Measurements from ENCODE around the gene LRRC59. TPM values are rescaled to one million over a fixed set of nuclear protein-coding genes. Genes with fewer than 3 reads are reported as not detected.
A peak's percentile ranks its signal among the peaks of the same experiment; 100 is the strongest.
"Not testable (repeated sequence)": the region's sequence is repeated elsewhere in the genome, so short reads cannot be mapped to it uniquely, and the experiment has no call there.

LRRC59 gene
- total RNA-seq, 1 experiment from 2014 or later, result 306 TPM

DNA sequence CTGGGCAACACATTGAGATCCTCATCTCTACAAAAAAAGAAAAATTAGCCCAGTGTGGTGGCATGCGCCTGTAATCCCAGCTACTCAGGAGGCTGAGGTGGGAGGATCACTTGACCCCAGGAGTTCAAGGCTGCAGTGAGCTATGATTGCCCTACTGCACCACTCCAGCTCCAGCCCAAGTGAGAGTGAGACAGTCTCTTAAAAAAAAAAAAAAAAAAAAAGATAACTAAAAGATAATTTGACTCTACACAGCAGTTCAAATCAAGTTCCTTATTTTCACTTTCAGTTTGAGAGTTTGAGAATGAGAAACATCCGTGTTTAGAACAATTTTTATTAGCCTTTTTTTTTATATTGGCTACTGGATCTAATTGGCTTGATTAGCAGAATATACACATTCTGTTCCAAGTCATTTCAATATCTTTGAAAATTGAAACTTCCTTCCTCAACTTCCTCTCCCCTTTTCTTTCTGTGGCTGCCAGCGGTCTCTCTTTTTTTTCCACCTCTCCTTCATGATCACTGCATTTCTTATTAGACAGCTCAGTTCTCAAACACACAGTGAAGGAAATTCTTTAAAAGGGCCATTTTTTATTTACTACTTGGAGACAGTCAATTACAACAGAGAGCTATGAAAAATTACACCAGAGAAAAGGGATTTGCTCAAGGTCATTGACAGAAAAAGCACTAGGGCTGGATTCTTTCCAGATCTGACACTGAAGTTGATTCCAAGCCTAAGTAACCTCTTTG is 24.2 kb upstream of the LRRC59 start:
- no peak for DNase-seq (ENCODE audit: unreplicated experiment)
- Mint-ChIP-seq H3K27me3 (ENCODE audit: insufficient read depth, unreplicated experiment) (no peaks in the 10 kb centered on the region), H3K27ac (ENCODE audit: low read depth, unreplicated experiment) (no peak overlapping the region), H3K9me3 (ENCODE audit: unreplicated experiment) (no peaks in the 10 kb centered on the region), H3K4me1 (ENCODE audit: insufficient read depth, unreplicated experiment) (peaks cover 10% of the 10 kb centered on the region), H3K36me3 (ENCODE audit: insufficient read depth, unreplicated experiment) (peaks cover 3% of the 10 kb centered on the region), H3K4me3 (ENCODE audit: unreplicated experiment) (peak overlapping the region; percentile 13)
- no TSS peak for BruUV-seq (replicated peaks)
- TF ChIP-seq, protein P1, sequence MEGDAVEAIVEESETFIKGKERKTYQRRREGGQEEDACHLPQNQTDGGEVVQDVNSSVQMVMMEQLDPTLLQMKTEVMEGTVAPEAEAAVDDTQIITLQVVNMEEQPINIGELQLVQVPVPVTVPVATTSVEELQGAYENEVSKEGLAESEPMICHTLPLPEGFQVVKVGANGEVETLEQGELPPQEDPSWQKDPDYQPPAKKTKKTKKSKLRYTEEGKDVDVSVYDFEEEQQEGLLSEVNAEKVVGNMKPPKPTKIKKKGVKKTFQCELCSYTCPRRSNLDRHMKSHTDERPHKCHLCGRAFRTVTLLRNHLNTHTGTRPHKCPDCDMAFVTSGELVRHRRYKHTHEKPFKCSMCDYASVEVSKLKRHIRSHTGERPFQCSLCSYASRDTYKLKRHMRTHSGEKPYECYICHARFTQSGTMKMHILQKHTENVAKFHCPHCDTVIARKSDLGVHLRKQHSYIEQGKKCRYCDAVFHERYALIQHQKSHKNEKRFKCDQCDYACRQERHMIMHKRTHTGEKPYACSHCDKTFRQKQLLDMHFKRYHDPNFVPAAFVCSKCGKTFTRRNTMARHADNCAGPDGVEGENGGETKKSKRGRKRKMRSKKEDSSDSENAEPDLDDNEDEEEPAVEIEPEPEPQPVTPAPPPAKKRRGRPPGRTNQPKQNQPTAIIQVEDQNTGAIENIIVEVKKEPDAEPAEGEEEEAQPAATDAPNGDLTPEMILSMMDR (IDR thresholded peaks at IDR 0.05; ENCODE audit: unreplicated experiment), result no peak
- POLR2A ChIA-PET, result interaction anchor here (0.6 to 3.1 kb wide), 8 partner anchors 10 to 285 kb away, joined by 3 to 37 read pairs (median 3); partner anchors contain the start of gene LRRC59
- intact Hi-C loops (cut with micrococcal nuclease), result no loop called here
- CTCF ChIA-PET, result interaction anchor here (0.6 to 2.1 kb wide), 5 partner anchors 10 to 327 kb away, joined by 3 to 8 read pairs (median 3); no protein-coding TSS in a partner anchor

DNA sequence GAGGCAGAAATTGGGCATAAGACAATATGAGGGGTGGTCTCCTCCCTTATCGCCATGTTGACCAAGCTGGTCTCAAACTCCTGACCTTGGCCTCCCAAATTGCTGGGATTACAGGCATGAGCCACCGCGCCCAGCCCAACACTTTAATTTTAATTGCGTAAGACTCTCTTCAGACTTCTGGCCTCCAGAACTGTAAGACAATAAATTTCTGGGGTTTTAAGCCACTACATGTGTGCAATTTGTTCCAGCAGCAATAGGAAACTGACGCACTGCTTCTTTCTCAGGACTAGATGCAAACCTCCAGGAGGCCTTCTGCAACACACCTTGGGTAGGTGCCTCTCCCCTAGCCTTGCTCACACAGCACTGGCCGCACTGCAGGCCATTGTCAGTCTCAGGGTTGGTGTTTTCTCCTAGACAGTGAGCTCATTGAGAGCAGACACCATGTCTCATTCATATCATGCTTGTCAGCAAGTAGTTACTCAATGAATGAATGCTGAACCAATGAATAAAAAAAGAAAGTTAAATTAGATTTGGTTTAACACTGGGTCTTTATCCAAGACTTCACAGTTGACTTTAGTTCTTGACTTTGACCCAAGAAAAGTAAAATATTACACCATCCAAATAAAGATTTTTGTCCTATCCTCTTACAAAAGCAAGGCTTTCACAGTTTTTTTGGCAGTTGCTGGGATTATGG is 23.2 kb upstream of the LRRC59 start:
- no TSS peak for BruUV-seq (replicated peaks)
- Mint-ChIP-seq H3K27ac (ENCODE audit: low read depth, unreplicated experiment) (no peak overlapping the region), H3K27me3 (ENCODE audit: insufficient read depth, unreplicated experiment) (no peaks in the 10 kb centered on the region), H3K36me3 (ENCODE audit: insufficient read depth, unreplicated experiment) (no peaks in the 10 kb centered on the region), H3K4me3 (ENCODE audit: unreplicated experiment) (no peak overlapping the region), H3K4me1 (ENCODE audit: insufficient read depth, unreplicated experiment) (peaks cover 10% of the 10 kb centered on the region), H3K9me3 (ENCODE audit: unreplicated experiment) (no peaks in the 10 kb centered on the region)
- POLR2A ChIA-PET, result interaction anchor here (1.0 to 3.1 kb wide), 3 partner anchors 8 to 23 kb away, joined by 4 to 37 read pairs (median 4); partner anchors contain the start of gene LRRC59
- TF ChIP-seq, protein P1 (IDR thresholded peaks at IDR 0.05; ENCODE audit: unreplicated experiment), result no peak
- DNase-seq (ENCODE audit: unreplicated experiment), result no peak
- CTCF ChIA-PET, result no interaction called here
- intact Hi-C loops (cut with micrococcal nuclease), result no loop called here

DNA sequence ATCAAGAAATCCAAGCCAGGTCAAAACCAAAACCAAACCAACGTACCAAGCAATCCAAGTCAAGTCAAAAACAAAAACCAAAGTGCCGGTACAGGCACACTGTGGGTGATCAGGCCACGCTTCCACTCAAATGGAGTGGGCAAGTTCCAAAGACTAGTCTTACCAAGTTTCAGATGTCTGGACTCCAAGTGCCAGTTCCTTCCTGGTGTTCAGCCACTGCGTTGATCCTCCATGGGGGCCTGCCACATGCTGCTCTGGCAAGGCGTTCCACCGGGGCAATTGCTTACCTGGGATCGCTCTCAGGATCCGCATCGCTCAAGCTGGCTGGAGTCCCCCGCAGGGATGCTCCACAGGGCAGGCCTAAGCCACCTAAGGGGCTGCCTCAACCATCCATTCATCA is 22.3 kb upstream of the LRRC59 start:
- H3K27me3 Mint-ChIP-seq (ENCODE audit: insufficient read depth, unreplicated experiment); DNase-seq (ENCODE audit: unreplicated experiment); H3K27ac Mint-ChIP-seq (ENCODE audit: low read depth, unreplicated experiment); BruUV-seq (replicated peaks); H3K9me3 Mint-ChIP-seq (ENCODE audit: unreplicated experiment); H3K4me3 Mint-ChIP-seq (ENCODE audit: unreplicated experiment); POLR2A ChIA-PET; H3K36me3 Mint-ChIP-seq (ENCODE audit: insufficient read depth, unreplicated experiment); intact Hi-C loops (cut with micrococcal nuclease): not testable (repeated sequence)
- CTCF ChIA-PET, result interaction anchor here (0.7 kb wide), 1 partner anchor 64 kb away, joined by 4 read pairs; no protein-coding TSS in a partner anchor
- H3K4me1 Mint-ChIP-seq (ENCODE audit: insufficient read depth, unreplicated experiment), result peaks cover 10% of the 10 kb centered on the region

DNA sequence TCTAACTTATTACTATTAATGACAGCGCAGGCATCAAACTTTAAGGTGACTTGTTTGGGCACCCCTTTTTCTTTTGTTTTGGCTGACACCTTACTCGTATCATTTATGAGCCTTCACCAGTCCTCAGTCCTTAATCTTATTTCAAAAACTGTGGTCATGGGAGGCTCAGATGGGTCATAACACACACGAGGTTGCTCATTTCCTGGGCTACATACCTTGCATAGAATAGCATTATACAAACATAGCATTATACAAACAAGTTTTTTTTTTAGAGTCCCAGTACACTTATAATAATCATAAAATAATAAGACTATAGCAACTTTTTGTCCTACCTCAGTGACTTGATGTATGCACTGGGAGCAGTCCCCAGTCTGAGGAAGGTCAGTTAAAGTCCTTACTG is 17.5 kb upstream of the LRRC59 start:
- peaks cover 7% of the 10 kb centered on the region for H3K9me3 Mint-ChIP-seq (ENCODE audit: unreplicated experiment)
- no peaks in the 10 kb centered on the region for H3K36me3 Mint-ChIP-seq (ENCODE audit: insufficient read depth, unreplicated experiment)
- no peak for DNase-seq (ENCODE audit: unreplicated experiment)
- ChIA-PET POLR2A (no interaction called here), CTCF (interaction anchor here (0.6 kb wide), 1 partner anchor 15 kb away, joined by 3 read pairs; no protein-coding TSS in a partner anchor)
- BruUV-seq (replicated peaks), result no TSS peak
- TF ChIP-seq, protein P1 (IDR thresholded peaks at IDR 0.05; ENCODE audit: unreplicated experiment), result no peak
- intact Hi-C loops (cut with micrococcal nuclease), result no loop called here
- no peaks in the 10 kb centered on the region for H3K4me1 Mint-ChIP-seq (ENCODE audit: insufficient read depth, unreplicated experiment)
- peaks cover 10% of the 10 kb centered on the region for H3K27me3 Mint-ChIP-seq (ENCODE audit: insufficient read depth, unreplicated experiment)
- H3K27ac Mint-ChIP-seq (ENCODE audit: low read depth, unreplicated experiment), result no peak overlapping the region
- no peak overlapping the region for H3K4me3 Mint-ChIP-seq (ENCODE audit: unreplicated experiment)
